ENCODE results near the gene SULF2. TPM values are rescaled to one million over a fixed set of nuclear protein-coding genes. Genes with fewer than 3 reads are reported as not detected.

Gene SULF2
- total RNA-seq, 1 experiment from 2014 or later: 3.9 TPM

GRCh38 chr20:47719625-47720024 lies 65.7 kb downstream of the SULF2 start:
- no peak for DNase-seq (ENCODE audit: extremely low read depth, low read depth)

GRCh38 chr20:47719211-47719610 lies 66.1 kb downstream of the SULF2 start:
- DNase-seq (ENCODE audit: extremely low read depth, low read depth): no peak

GRCh38 chr20:47718398-47718797 lies 66.9 kb downstream of the SULF2 start:
- no peak for DNase-seq (ENCODE audit: extremely low read depth, low read depth)

GRCh38 chr20:47717421-47717820 lies 67.9 kb downstream of the SULF2 start:
- DNase-seq (ENCODE audit: extremely low read depth, low read depth): no peak

- no peak for DNase-seq (ENCODE audit: extremely low read depth, low read depth)
These were observed 71.3 kb downstream of the SULF2 start for GRCh38 chr20:47713878-47714450.

- DNase-seq (ENCODE audit: extremely low read depth, low read depth): no peak
These were observed 72.1 kb downstream of the SULF2 start for GRCh38 chr20:47713163-47713562.

- no peak for DNase-seq (ENCODE audit: extremely low read depth, low read depth)
These were observed 74.1 kb downstream of the SULF2 start for GRCh38 chr20:47711046-47711752.

GRCh38 chr20:47710665-47711045 lies 74.6 kb downstream of the SULF2 start:
- no peak for DNase-seq (ENCODE audit: extremely low read depth, low read depth)

- no peak for DNase-seq (ENCODE audit: extremely low read depth, low read depth)
These were observed 76.1 kb downstream of the SULF2 start for GRCh38 chr20:47708953-47709833.

GRCh38 chr20:47708140-47708807 lies 77.0 kb downstream of the SULF2 start:
- DNase-seq (ENCODE audit: extremely low read depth, low read depth): no peak

- DNase-seq (ENCODE audit: extremely low read depth, low read depth): no peak
These were observed 78.9 kb downstream of the SULF2 start for GRCh38 chr20:47706345-47706744.

- DNase-seq (ENCODE audit: extremely low read depth, low read depth): no peak
These were observed 79.8 kb downstream of the SULF2 start for GRCh38 chr20:47705497-47705856.

GRCh38 chr20:47704746-47705496 lies 80.4 kb downstream of the SULF2 start:
- DNase-seq (ENCODE audit: extremely low read depth, low read depth): no peak

GRCh38 chr20:47703748-47704147 lies 81.5 kb downstream of the SULF2 start:
- DNase-seq (ENCODE audit: extremely low read depth, low read depth): no peak

GRCh38 chr20:47701612-47702011 lies 83.7 kb downstream of the SULF2 start:
- no peak for DNase-seq (ENCODE audit: extremely low read depth, low read depth)

GRCh38 chr20:47700327-47700726 lies 85.0 kb downstream of the SULF2 start:
- no peak for DNase-seq (ENCODE audit: extremely low read depth, low read depth)

GRCh38 chr20:47699818-47700217 lies 85.5 kb downstream of the SULF2 start:
- DNase-seq (ENCODE audit: extremely low read depth, low read depth): no peak

- DNase-seq (ENCODE audit: extremely low read depth, low read depth): no peak
These were observed 87.1 kb downstream of the SULF2 start for GRCh38 chr20:47698142-47698541.

GRCh38 chr20:47696856-47697255 lies 88.4 kb downstream of the SULF2 start:
- DNase-seq (ENCODE audit: extremely low read depth, low read depth): no peak

- DNase-seq (ENCODE audit: extremely low read depth, low read depth): no peak
These were observed 91.1 kb downstream of the SULF2 start for GRCh38 chr20:47694021-47694818.
